Superior temporal gyrus (tissue), 1 donor: ENCODE results near the gene RPS21.

Experiments used
- DNase-seq: peaks from one replicate; pipeline ENCODE4 v3.0.0-alpha.2; 2016; ENCODE audit errors: extremely low spot score

The RPS21 gene

GRCh38 chr20:62410746-62411478 is 24.0 kb downstream of the RPS21 start:
- DNase-seq = no peak

GRCh38 chr20:62411479-62412193 is 24.7 kb downstream of the RPS21 start:
- no peak for DNase-seq

- no peak for DNase-seq
These were observed 25.5 kb downstream of the RPS21 start for GRCh38 chr20:62412194-62413024.

GRCh38 chr20:62413025-62413570 is 26.2 kb downstream of the RPS21 start:
- DNase-seq = no peak

- DNase-seq = no peak
These were observed 27.1 kb downstream of the RPS21 start for GRCh38 chr20:62413896-62414481.

- DNase-seq = no peak
These were observed 28.6 kb downstream of the RPS21 start for GRCh38 chr20:62415354-62416111.

- no peak for DNase-seq
These were observed 30.0 kb downstream of the RPS21 start for GRCh38 chr20:62416651-62417637.

- DNase-seq = no peak
These were observed 31.2 kb downstream of the RPS21 start for GRCh38 chr20:62417981-62418708.

- no peak for DNase-seq
These were observed 32.0 kb downstream of the RPS21 start for GRCh38 chr20:62418709-62419487.

- no peak for DNase-seq
These were observed 32.9 kb downstream of the RPS21 start for GRCh38 chr20:62419759-62420158.

- no peak for DNase-seq
These were observed 34.2 kb downstream of the RPS21 start for GRCh38 chr20:62420846-62421715.

GRCh38 chr20:62421716-62421990 is 34.8 kb downstream of the RPS21 start:
- DNase-seq = no peak

- no peak for DNase-seq
These were observed 35.9 kb downstream of the RPS21 start for GRCh38 chr20:62422636-62423325.

GRCh38 chr20:62423326-62423706 is 36.4 kb downstream of the RPS21 start:
- DNase-seq = no peak

- DNase-seq = no peak
These were observed 37.6 kb downstream of the RPS21 start for GRCh38 chr20:62424249-62425107.
